ENCODE data around the gene PAXIP1. TPM values are rescaled to one million over a fixed set of nuclear protein-coding genes. Genes with fewer than 3 reads are reported as not detected.

The PAXIP1 gene
- total RNA-seq, 1 experiment from 2014 or later: 32.6 TPM

DNA sequence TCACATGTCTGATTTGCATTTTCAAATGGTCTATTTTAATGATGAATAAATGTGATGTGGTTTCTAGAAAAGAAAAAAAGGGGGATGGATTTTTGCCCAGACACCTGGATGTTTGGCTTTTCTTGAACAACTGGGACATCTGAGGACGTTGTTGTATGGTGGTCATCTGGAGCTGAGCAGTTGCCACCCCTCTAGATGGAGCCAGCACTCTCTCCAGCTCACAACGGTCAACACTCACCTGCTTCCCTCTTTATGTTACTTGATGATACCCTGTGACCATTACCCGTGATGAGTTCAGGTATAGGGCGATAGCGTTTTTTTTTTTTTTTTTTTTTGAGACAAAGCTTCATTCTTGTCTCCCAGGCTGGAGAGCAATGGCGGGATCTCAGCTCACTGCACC, 30.1 kb upstream of the PAXIP1 start:
- Mint-ChIP-seq H3K9me3 (peaks cover 4 to 15% of the 10 kb centered on the region in 2 experiments; a peak in 4 of 5 replicates), H3K36me3 (ENCODE audit: insufficient read depth in 1 of 3, low read depth in 3 of 3) (peaks cover 0 to 14% (median 0%) of the 10 kb centered on the region in 3 experiments; a peak in 3 of 7 replicates)
- TF ChIP-seq, protein P1, sequence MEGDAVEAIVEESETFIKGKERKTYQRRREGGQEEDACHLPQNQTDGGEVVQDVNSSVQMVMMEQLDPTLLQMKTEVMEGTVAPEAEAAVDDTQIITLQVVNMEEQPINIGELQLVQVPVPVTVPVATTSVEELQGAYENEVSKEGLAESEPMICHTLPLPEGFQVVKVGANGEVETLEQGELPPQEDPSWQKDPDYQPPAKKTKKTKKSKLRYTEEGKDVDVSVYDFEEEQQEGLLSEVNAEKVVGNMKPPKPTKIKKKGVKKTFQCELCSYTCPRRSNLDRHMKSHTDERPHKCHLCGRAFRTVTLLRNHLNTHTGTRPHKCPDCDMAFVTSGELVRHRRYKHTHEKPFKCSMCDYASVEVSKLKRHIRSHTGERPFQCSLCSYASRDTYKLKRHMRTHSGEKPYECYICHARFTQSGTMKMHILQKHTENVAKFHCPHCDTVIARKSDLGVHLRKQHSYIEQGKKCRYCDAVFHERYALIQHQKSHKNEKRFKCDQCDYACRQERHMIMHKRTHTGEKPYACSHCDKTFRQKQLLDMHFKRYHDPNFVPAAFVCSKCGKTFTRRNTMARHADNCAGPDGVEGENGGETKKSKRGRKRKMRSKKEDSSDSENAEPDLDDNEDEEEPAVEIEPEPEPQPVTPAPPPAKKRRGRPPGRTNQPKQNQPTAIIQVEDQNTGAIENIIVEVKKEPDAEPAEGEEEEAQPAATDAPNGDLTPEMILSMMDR (conservative IDR thresholded peaks at IDR 0.05): peak; percentile 30; the same call in 1 of the 3 replicates

More for the DNA sequence above, 30.1 kb upstream of the PAXIP1 start:
- Histone ChIP-seq H3K4me1 (ENCODE audit: insufficient read depth, low read length) (no peaks in the 10 kb centered on the region), H3K79me1 (ENCODE audit: insufficient read depth, low read depth, low read length, poor library complexity, severe bottlenecking) (no peaks in the 10 kb centered on the region), H3K4me2 (ENCODE audit: insufficient read depth, insufficient read length, low read length) (no peak overlapping the region), H2BK12ac (ENCODE audit: insufficient read length, low read depth, low read length) (no peak overlapping the region), H3K14ac (ENCODE audit: insufficient read depth, low read length) (no peak overlapping the region), H2BK15ac (ENCODE audit: low read depth, low read length) (no peak overlapping the region), H2AFZ (ENCODE audit: low read length) (no peak overlapping the region), H4K20me1 (ENCODE audit: control insufficient read depth, insufficient read depth, insufficient read length) (no peaks in the 10 kb centered on the region), H3T11ph (ENCODE audit: low read length) (no peak overlapping the region), H3K23me2 (ENCODE audit: insufficient read length, low read depth, low read length, poor library complexity, severe bottlenecking) (no peaks in the 10 kb centered on the region), H3K9me3 (ENCODE audit: control insufficient read depth, low read depth, low read length) (no peaks in the 10 kb centered on the region), H2BK5ac (ENCODE audit: insufficient read length, low read length) (no peak overlapping the region), H2BK120ac (ENCODE audit: low read depth, low read length, poor library complexity, severe bottlenecking) (no peak overlapping the region), H3K4ac (ENCODE audit: low read depth, low read length) (no peak overlapping the region), H3K18ac (ENCODE audit: insufficient read length, low read depth, low read length) (no peak overlapping the region), H3K27me3 (ENCODE audit: insufficient read depth, low read length) (no peaks in the 10 kb centered on the region), H4K91ac (ENCODE audit: insufficient read length, low read depth, low read length) (no peak overlapping the region), H3K23ac (ENCODE audit: insufficient read length, low read depth, low read length) (no peak overlapping the region), H3K27ac (ENCODE audit: insufficient read length, low read depth, low read length) (no peak overlapping the region), H3K56ac (ENCODE audit: insufficient read length, low read depth, low read length) (no peak overlapping the region), H3K79me2 (ENCODE audit: insufficient read depth, low read length) (no peaks in the 10 kb centered on the region), H2AK5ac (ENCODE audit: insufficient read length, low read length) (no peak overlapping the region), H3K9ac (ENCODE audit: extremely low read depth, insufficient read length, low read length) (no peak overlapping the region), H2BK20ac (ENCODE audit: low read depth, low read length, poor library complexity, severe bottlenecking) (no peak overlapping the region), H4K5ac (ENCODE audit: insufficient read length, low read depth, low read length) (no peak overlapping the region), H4K8ac (replicated peaks; ENCODE audit: insufficient read length, low read depth, low read length) (no peak overlapping the region)
- no peak for DNase-seq
- H3K4me1 Mint-ChIP-seq: peaks cover 2 to 3% of the 10 kb centered on the region in 2 experiments; a peak in 1 of 4 replicates
- no CpG with 5 or more reads among the region's 6 CpGs for WGBS (ENCODE audit: extremely low coverage, insufficient read length, low lambda C conversion rate)
- H3K27me3 Mint-ChIP-seq (ENCODE audit: low read depth): no peaks in the 10 kb centered on the region
- H3K4me3 Mint-ChIP-seq: no peak overlapping the region
- no peak overlapping the region for H3K27ac Mint-ChIP-seq
